GM19455 (cell line): ENCODE measurements around the gene MAP2K5.
A peak's percentile ranks its signal among the peaks of the same experiment; 100 is the strongest.

Experiments used
- ATAC-seq: cut with Tn5 transposase; IDR thresholded peaks from one replicate; pipeline ENCODE4 v1.9.1; 2021; ENCODE audit not compliant: unreplicated experiment

MAP2K5 gene

DNA sequence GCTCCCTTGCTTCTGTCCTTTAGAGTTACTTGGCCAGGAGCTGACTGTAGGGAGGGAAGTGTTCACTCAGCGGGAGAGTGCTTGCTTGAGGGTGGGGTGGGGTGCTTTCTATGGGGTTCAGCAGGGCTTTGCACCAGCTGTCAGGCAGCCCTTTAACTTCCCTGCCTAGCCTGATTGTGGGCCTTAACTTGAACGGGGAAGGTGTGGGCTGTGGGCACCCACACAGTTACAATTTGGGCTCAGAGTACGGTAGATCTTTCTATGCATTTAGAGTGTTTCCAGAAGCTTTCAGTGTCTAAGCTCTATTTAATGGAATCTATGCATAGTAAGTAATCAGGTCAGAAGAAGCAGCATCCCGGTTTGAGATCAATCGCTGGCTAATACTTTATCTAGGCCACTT lies 234.6 kb downstream of the MAP2K5 start:
- ATAC-seq, result no peak

- ATAC-seq, result no peak
These were observed 235.3 kb downstream of the MAP2K5 start for GRCh38 chr15:67777773-67778172.

DNA sequence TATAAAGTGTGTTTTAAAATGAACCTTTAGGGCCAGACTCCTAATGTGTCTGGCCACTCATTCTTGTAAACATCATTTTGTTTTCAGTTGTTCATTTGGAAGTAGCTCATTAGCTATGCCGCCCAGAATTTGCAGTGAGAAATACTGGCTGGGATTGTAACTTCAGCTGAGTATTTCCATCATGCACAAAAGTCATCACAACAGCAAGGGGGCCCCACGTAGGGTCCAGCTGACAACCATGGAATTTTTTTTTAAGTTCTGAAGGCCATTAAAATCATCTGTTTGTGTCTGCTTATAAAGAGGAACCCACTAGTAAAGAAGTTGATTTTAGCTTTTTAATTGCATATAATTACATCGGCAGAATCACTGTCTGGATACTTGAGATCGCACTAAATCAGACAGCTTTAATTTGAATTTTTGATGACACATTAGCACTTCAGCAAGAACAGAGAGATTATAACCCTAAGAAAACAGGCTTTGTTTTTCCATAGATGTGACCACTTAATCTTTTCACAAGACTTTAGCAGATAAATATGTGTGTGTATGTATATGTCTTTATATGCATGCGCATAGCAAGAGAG lies 236.6 kb downstream of the MAP2K5 start:
- no peak for ATAC-seq

GRCh38 chr15:67779549-67780111 lies 237.1 kb downstream of the MAP2K5 start:
- ATAC-seq, result no peak

GRCh38 chr15:67781061-67781460 lies 238.6 kb downstream of the MAP2K5 start:
- ATAC-seq, result no peak

GRCh38 chr15:67781907-67782690 lies 239.6 kb downstream of the MAP2K5 start:
- no peak for ATAC-seq

GRCh38 chr15:67782691-67782991 lies 240.1 kb downstream of the MAP2K5 start:
- ATAC-seq, result no peak

DNA sequence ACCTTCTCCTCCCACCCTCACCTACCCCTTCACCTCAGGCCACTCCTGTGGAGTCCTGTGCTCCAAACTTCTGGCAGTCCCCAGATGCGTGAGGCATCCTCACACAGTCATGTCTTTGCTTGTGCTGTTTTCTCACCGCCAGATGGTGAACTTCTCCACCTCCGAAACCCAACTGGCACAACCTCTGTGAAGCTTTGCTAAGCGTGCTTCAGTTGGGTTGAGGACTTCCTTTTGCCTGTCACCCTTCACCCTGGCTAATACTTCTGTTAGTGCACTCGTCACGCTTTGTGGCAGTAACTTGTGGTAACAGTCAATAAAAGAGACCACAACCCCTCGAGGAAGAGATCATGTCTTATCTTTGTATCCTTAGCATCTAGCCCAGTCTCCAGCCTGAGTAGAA lies 240.8 kb downstream of the MAP2K5 start:
- no peak for ATAC-seq

GRCh38 chr15:67784090-67784781 lies 241.7 kb downstream of the MAP2K5 start:
- peak; percentile 86 for ATAC-seq

DNA sequence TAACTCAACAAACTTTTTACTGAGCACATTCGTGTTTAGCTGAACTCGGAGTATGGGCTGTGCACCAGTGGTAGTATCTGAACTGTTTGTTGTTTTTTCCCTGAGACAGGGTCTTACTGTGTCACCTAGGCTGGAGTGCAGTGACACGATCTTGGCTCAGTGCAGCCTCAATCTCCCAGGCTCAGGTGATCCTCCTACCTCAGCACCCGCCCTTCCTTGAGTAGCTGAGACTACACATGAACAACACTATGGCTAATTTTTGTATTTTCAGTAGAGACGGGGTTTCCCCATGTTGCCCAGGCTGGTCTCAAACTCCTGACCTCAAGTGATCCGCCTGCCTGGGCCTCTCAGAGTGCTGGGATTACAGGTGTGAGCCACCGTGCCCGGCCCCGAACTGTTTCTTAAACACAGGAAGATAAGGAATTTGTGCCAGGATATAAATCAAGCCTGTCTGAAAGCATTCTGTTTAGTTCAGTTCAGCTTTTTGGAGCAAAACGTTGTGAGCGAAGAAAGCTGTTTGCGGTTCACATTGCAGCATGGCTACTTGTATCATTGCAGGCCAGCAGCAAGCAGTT lies 242.4 kb downstream of the MAP2K5 start:
- ATAC-seq, result peak; percentile 11

DNA sequence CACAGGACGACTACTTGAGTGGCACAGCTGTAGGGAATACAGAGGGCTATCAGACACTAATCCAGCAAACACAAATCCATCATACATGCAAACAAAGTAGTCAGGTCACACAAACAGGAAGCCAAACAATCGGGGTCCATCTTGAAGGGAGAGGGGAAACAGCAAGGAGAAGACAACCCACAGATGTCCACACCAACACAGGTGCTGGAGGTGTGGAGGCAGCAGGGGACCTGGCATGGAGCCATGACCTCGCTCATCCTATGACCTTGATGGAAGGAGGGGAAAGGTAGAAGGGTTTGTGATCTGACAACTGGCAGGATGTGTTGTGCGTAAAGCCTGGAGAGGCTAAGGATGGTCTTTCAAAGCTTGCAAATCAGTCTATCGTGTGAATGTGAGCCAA lies 242.9 kb downstream of the MAP2K5 start:
- ATAC-seq, result no peak

- no peak for ATAC-seq
These were observed 244.1 kb downstream of the MAP2K5 start for GRCh38 chr15:67786646-67787045.

GRCh38 chr15:67788986-67789385 lies 246.5 kb downstream of the MAP2K5 start:
- no peak for ATAC-seq

GRCh38 chr15:67790610-67791319 lies 248.3 kb downstream of the MAP2K5 start:
- no peak for ATAC-seq

GRCh38 chr15:67792250-67792942 lies 249.9 kb downstream of the MAP2K5 start:
- no peak for ATAC-seq

DNA sequence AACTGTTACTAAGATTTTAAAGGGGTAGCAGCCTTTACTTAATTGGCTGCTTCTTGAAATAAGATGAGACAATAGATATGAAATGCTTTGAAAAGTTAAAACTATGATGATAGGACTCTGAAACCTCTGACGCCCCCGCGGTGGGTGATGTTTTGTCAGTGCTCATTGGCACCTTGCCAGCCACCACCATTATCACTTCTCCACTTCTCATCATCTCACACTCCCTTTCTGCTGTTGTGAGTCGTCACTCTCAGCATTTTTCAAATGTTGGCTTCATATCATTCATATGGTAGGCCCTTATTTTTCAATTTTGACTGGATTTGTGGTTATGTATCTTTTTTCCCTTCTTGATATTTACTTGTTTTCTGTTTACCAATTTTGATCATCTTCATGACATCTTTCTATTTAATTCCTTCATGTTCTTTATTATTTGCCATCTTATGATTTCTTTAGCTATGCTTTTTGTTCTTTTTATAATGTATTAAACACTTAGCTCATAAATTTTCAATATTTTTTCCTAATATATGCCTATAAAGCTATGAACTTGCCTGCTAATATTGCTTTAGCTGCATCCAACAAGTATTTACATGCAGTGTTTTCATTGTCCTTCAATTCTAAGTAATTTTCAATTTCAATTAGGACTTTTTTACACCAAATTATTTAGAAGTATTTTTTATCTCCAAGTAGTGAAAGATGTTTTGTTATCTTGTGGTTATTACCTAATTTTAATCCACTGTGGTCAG lies 252.5 kb downstream of the MAP2K5 start:
- no peak for ATAC-seq

DNA sequence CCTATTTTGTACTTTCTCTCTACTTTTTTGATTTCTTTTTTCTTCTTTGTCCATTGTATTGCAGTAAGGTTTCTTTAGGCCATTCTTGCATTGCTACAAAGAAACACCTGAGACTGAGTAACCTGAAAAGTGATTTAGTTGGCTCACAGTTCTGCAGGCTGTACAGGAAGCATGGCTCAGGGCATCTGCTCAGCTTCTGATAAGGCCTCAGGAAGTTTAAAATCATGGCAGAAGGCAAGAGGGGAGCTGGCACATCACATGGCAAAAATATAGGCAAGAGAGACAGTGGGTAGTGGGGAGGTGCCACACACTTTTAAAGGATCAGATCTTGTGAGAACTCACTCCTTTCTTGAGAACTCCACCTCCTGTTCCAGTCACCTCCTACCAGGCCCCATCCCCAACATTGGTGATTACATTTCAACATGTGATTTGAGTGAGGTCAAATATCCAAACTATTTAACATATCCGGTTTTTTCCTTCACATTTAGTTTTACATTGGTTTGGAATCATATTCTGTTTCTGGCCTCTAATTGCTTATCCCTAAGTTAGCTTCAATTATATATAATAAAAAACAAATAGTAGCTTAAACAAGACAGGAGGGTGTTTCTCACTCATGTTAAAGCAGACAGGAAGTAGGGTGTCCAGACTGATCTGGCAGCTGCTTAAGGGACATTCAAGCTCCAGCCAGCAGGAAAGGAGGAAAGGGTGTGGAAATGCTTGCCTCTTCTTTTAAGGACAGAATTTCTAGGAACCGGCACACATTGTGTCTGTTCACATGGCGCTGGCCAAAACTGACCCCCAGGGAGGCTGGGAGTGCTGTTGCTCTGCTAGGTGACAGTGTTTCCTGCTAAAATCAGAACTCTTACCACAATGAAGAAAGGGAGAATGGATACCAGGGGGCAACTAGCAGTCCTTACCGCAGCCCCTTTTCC lies 254.0 kb downstream of the MAP2K5 start:
- no peak for ATAC-seq

DNA sequence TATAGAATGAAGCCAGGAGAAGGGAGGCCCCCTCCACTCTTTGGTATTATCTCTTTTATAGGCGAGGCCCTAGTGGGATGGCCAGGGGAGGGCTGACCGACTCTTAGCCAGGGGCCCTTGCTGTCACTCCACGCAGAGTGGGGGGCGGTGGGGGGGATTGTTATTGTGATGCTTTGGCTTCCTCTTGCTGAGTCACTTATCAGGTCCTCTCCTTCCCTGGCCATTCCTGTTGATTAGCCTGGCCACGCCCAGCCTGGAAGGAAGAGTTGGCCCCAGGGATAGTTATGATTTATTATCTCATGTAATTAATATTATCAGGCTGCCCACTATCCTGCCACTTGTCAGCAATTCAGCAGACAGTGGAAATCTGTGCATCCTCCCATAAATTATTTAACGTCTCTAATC lies 257.3 kb downstream of the MAP2K5 start:
- ATAC-seq, result no peak

DNA sequence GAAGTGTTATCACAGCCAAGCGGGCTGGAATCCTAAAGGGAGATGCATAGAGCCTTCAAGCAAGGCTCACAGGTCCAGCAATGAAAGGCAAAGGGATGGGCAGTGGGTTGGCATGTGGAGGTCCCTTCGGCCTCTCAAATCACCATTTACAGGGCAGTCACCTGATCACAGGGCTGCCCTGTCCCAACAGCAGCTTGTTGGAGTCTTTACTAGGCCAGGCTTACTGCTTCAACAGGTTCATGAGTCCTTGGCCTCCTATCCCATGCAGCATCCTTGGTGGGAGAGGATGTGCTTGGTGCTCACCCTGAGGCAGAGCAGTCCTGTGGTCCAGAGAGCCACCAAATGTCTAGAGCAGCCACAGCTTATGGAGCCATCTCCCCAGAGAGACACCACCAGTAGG lies 258.6 kb downstream of the MAP2K5 start:
- ATAC-seq, result no peak
